Kidney glomerular epithelial cell (primary cell): Measurements from ENCODE around the gene CYB561.
"Not testable (repeated sequence)": the region's sequence is repeated elsewhere in the genome, so short reads cannot be mapped to it uniquely, and the experiment has no call there.

Experiments
- DNase-seq: peaks from one replicate; lab custom pipeline; 2025; lab: John Stamatoyannopoulos, UW

CYB561 gene

DNA sequence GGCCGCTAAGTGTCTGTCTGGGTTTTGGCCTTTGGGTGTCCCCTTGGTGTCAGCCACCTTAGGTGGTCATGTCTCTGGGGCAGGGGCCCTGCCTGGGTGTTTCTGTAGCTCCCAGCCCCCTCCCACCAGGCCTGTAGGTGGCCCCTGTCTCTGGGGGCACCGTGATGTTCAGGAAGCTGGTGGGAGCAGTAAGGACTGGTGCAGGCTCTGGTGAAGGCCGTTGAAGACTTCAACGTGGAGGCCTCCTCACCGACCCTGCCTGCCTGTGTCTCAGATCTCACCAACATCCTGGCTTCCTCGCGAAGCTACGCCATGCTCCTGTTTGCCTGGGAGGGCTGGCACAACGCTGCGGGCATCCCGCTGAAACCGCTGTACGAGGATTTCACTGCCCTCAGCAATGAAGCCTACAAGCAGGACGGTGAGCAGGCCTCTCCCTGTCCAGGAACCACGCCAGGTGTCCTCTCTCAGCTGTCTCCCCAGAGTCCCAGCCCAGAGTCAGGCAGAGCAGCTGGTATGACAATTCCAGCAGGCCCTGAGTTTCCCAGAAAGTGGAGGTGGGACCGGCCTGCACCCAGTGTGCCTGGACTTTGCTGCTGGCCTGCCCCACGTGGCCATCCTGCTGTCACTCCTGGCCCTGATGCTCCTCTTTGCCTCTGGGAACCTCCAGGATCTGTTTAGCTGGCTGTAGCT is 33.5 kb upstream of the CYB561 start:
- no peak for DNase-seq

DNA sequence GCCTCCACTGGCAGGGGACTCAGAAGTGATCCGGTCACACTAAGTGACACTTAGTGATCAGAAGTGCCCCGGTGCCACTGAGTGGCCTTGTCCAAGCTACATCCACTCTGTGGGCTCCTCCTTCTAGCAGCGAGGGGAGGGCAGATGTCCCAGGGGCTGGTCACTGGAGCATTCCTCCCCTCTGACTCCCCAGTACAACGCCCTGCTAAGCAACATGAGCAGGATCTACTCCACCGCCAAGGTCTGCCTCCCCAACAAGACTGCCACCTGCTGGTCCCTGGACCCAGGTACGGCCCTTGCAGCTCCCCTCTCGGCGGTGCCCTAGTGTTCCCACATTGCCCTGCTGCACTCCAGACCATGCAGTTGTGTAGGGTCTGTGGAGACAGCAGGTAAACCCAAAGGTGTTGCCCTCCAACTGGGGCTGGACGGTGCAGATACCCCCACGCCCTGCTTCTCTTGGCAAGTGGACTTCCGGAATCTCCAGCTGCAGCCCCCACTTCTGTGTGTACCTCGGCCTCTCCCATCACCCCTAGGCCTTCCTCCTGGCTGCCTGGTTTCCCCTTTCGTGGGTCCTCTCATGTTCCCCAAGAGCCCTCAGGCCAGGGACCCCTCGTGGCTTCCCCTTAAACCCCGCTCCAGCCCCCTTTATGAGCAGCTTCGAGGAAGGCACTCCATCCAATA is 32.8 kb upstream of the CYB561 start:
- DNase-seq: peak; percentile 86

DNA sequence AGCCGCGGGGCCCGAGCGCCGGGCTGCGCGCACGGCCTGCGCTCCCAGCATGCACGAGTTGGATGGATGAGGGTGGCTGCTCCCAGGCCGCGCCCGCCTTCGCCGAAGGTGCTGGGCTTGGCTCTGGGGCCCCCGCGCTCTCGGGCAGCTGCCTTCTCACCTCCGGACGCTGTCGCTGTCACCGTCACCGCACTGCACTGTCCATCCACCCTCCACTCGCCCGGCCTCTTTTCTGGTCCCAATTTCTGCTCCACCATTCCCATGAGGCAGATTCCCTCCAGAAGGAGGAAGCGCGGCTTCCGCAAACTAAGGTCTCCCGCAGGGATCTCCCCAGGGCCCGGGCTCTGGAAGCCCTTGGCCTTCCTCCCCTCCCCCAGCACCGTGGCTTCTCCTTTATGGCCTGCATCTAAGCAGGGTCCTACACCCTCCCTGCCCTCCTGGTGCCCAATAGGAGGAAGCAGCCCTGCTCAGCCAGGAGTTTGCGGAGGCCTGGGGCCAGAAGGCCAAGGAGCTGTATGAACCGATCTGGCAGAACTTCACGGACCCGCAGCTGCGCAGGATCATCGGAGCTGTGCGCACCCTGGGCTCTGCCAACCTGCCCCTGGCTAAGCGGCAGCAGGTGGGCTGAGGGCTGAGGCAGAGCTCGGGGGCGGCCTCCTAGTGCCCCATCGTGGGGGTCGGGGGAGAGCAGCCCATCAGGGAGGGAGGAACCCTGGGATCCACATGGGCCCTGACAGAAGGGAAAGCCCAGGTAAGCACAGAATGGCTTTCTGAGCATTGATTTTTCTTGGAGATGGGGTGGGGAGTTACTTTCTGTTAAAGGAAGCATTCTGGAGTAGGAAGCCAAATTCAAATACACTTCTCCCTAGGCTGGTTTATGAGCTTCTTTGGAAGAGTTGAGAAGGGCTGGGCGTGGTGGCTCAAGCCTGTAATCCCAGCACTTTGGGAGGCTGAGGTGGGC is 31.7 kb upstream of the CYB561 start:
- DNase-seq: no peak

DNA sequence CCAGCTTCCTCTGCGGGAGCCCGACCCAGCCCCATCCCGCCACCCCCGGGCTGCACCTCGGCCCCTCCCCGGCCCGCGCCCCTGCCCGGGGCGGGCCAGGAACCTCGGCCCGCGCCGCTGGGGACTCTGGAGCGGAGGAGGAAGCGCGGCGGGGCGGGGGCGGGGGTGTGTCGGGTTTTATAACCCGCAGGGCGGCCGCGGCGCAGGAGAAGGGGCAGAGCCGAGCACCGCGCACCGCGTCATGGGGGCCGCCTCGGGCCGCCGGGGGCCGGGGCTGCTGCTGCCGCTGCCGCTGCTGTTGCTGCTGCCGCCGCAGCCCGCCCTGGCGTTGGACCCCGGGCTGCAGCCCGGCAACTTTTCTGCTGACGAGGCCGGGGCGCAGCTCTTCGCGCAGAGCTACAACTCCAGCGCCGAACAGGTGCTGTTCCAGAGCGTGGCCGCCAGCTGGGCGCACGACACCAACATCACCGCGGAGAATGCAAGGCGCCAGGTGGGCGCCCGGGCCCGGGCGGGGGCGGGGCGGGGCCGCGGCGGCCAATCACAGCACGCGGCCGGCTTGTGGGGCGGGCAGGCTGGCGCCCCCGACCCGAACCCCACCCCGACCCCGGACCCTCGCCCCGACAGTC is 30.9 kb upstream of the CYB561 start, which contains the start of gene ACE:
ACE (plus strand) TSS at position 208 of the 626 bp plus-strand sequence; CDS start at position 242, 34 bp downstream.
- no peak for DNase-seq

DNA sequence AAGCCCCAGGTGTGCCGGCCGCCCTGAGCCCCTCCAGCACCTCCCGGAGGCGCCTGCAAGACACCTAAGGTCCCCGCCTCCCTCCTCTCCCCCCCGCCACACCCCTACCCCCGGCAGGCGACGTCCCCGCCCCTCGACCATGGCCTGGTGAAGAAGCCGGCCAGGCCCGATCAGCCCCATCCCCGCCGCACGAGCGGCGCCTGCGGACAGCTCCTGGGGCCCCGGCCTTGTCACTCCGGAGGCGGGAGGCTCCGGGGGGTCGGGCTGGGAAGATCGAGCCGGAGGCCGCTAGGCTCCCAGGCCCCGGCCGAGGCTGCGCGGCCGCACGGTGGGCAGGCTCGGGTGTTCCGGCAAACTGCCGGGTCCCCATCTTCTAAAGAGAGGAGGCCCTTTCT is 30.4 kb upstream of the CYB561 start:
- no peak for DNase-seq

DNA sequence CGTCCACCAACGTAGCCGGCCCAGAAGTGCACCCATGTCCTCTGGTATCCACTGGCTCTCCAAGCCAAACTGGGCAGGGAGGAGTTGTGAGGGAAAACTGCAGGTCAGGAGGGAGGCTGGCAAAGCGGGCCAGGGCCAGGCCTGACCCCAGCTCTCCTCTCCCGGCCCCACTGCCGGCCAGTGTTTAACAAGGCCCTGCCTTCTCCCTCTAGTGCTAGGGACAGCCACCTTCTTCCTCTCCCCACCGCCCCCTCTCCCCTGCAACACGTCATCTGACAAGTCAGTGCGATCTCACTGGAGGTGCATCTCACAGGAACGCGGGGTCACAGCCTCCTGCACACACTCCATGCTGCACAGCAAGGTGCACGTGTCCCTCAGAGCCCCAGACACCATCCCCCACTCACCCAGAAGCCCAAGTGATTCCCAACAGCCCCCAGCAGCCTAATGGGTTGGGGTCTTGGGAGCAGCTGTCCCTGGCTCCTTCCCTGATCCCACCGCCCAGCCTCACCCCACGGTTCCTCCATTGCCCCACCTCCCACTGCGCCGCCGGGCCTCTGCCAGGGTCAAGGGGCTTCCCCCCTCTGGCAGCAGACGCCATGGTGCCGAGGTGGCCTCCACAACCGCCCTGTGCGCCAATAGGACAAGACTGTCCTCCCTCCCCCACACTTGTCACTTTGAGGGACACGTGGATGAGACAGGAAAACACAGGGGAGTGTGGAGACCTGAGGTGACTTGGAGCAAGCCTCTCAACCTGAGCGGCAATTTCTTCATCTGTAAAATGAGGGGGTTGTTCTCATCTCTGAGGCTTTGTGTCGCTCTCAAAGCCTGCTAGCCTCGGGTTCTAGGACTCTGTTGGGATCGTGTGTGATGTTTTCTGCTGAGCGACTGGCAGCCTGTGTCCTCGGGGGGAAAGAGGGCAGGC is 29.6 kb upstream of the CYB561 start:
- no peak for DNase-seq

DNA sequence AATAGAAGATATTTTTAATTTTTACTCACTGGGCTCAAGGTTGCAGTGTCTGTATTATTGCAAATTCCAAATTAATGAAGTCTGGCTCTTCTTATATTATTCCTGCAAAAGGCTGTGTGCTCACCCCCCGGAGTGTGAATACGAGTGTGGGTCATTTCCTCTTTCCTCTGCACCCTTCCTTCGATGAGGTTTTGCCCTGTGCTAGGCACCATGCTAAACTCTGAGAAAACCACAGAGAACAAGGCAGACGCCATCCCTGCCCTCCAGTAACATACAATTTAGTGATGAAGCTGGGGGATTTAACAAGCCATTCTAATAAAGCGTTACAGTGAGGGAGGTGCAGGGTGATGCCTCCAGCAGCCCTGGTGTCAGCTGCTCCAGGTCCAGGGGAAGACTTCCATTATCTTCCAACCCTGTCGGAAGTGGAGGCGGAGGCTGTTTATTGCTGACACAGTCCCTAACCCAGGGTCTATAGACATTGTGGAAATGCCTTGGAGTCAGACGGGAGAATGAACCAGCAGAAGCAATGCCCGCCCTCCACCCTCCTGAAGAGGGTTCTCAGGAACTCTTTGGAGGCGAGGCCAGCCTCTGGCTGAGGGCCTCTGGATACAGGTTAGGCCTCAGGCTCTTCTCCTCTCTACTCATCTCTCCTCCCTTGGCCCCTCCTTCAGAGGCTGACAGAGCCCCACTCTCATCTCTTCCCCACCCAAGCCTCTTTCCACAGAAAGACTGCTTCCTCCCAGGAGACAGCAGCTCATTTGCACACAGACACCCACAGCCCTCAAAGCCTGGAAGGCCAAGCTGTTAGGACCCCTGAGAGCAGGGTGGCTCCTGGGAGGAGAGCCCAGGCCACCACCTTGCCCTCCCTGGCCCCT is 28.7 kb upstream of the CYB561 start:
- DNase-seq: no peak

DNA sequence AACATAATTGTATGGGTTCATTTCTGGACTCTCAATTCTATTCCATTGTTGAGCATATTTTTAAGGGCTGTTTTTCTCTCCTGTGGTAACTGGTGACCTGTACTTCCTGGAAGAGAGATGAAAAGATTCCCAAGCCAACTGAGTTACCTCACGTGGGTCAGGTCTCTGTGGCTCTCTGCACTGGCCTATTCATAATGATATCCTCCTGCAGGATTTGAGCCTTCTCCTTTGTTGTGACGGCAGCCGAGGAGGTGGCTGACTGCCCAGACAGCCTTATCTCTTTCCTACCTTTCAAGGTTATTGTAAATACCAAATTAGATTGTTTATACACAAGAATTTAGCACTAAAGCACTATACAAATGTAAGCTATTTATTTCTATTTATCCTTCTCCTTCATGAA is 28.1 kb upstream of the CYB561 start:
- no peak for DNase-seq

DNA sequence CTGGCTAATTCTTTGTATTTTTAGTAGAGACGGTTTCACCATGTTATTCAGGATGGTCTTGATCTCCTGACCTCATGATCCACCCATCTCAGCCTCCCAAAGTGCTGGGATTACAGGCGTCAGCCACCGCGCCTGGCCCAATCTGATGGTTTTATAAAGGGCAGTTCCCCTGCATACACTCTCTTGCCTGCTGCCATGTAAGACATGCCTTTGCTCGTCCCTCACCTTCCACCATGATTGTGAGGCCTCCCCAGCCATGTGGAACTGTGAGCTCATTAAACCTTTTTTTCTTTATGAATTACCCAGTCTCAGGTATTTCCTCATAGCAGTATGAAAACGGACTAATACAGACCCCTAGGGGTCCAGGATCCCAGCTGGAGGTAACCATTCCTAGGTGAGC is 22.0 kb upstream of the CYB561 start:
- not testable (repeated sequence) for DNase-seq

DNA sequence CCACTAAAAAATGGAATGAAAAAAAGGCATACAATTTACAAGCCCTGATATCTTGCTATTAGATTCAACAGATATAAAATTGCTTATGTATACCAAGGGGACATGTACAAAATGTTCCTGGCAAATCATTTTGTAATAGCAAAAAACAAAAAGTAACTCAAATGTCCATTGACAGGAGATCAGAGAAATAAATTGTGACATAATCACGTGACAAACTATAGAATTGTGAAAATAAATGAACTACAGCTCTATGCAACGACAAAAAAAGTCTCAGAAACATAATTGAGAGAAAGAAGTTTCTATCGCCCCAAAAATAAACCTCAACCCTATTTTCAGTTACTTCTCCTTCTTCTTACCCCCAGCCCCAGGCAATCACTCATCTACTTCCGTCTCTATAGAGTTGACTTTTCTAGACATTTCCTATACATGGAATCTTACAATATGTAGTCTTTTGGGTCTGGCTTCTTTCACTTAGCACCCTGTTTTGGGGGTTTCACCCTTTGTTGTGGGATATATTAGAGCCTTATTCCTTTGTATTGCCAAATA is 18.7 kb upstream of the CYB561 start:
- no peak for DNase-seq

DNA sequence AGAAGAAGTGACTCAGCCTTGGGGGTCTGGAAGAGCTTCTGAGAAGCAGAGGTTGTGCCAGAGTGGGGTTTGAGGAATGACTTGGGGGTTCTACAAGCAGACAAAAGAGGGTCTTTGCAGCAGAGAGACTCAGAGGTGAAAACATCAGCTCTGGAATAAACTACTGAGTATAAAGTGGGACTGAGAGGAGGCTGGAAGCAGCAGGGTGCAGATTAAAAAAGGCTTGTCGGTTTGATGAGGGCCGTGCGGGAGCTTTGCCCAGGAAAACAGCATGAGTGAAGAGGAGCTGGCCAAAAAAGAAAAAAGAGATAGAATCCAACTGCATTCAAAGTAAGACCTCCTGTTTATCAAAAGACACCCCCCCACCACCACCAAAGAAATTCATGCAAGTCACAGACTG is 17.7 kb upstream of the CYB561 start:
- DNase-seq: no peak

DNA sequence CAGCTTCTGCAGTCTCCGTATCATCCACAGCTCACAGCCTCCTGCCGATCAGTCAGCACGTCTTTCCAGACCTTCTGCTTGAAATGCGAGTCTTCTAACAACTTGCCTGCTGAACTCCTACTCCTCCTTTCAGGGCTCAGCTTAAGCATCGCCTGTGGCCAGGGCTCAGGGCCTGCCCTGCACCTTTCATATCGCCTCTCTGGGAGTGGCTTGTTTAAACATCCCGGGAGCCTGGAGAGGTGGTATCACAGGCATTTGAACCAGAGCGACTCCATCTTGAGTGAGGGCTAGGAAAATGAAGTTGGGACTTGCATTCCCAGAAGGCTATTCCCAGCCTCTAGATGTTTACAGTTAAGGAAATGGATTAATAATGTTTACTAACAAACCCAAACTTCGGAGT is 13.9 kb upstream of the CYB561 start:
- DNase-seq: no peak

DNA sequence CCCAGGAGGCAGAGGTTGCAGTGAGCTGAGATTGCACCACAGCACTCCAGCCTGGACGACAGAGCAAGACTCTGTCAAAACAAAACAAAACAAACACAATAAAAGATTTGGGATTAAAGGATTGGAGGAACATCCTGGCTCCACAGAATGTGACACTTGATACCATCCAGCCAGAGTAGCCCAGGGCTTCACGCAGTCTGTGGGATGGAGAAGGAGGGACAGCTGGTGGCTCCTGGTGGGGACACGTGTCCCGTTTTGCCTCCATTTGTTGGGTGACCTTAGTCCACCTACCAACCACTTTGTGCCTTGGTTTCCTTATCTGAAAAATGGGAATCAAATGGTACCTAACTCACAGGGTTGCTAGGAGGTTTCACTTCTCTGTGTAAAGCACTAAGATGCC is 12.4 kb upstream of the CYB561 start:
- no peak for DNase-seq

DNA sequence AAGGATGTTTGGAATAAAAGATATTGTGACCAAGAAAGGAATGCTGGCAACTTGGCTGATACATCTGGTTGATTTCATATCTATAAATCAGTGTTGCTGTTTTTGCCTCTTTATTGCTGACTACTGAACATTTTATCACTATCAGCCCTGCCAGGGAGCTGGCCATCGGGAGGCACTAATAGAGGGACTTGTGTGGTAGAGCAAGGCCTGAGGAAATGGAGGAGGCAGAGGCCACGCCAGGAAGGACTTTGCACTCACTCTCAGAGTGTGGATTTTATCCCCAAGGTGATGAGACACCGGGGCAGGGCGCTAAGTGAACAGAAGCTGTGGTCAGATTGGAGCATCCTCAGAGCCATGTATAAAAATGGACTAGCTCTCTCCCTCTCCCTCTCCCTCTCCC is 9.3 kb upstream of the CYB561 start:
- no peak for DNase-seq

DNA sequence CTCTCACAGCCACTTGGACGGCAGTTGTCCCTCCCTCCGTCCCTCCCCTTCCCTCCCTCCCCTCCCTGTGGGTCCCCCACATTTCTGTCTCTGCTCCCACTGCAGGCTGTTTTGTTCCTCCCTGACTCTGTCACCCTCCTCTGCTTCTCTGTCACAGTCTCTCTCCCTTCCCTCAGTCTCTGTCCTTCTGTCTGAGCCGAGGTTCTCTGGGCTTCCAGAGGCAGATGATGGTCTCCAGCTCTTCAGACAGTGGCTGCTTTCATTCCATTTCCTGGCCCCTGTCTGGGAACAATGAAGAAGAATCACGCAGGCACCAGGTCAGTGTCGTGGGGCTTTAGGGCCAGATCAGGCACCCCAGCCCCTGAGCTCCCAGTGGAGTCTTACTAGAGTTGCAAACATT is 8.8 kb upstream of the CYB561 start:
- DNase-seq: no peak

DNA sequence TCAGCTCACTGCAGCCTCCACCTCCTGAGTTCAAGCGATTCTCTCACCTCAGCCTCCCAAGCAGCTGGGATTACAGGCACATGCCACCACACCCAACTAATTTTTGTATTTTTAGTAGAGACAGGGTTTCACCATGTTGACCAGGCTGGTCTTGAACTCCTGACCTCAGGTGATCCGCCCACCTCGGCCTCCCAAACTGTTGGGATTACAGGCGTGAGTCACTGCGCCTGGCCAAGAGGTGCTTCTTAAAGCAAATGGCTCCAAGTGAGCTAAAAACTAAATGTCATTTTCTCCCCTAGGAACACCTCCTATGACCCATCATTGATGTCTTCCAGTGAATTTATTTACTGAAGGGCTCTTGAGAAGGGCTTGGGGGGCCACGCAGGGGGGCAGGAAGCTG is 8.3 kb upstream of the CYB561 start:
- DNase-seq: not testable (repeated sequence)

DNA sequence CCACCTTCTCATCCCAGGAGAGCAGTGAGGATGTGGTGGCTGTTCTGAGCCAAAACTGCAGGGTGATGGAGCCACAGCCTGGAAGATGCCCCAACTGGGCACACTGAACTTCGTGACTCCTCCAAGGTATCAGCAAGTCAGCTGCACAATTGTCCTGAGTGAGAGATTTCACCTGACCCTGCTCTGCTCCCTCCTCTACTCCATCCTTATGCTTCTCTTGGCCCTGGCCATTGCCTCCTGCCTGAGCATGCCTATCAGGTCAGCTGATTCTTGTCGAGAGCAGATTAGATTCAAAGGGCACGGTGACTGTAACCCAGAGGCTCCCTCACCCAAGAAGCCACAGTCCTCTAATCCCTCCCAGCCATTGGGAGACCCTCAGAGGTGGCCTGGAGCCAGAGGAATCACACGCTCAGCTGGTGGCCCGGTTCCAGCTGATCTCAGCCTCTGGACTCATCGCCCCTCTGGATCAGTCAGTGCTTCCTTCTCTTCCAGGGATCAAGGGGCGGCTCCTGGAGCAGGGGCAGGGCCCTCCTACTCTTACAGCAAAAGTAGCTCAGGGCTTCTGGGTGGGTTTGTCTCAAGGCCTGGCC is 7.0 kb upstream of the CYB561 start:
- no peak for DNase-seq

DNA sequence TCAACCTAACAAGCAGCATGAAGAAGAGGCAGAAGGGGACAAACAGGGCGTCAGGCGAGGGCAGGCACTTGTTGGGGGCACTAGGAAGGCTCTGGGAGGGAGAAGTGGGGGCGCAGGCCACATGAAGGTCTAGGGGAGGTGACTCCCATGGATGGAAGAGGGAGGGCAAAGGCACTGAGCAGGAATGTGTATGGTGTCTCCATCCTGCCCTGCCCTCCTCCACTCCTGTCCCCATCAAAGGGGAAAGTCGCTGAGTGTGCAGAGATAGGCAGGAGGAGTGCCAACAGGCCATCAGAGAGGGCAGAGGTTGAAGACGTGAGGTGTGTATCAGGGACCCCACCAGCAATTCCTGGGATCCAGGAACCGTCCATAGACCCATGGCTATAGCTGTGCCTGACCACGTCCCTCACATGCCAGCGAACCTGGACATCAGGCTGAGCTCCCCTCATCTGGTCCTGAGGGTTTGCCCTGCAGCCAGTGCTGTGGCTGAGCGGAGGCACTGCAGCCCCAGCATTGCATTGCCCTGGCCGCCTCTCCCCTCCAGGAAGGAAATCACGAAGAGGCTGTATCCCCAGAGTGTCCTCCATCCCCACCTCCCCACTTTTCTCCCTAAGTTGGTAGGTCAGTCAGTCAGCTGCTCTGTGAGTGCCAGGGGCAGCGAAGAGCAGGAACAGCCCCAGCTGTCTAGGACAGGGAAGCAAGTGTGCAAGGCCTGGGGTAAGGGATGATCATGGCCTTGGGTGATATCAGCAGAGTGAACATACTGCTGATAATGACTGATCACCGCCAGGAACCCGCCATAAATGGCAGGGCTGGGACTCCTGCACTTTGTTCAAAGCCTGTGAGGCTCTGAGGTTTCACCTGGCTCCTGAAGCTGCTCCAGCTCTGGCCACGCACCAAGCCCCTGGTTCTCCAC is 6.2 kb upstream of the CYB561 start:
- no peak for DNase-seq
